ENCODE results near the gene SLC4A1.

The SLC4A1 gene

GRCh38 chr17:44233582-44233981 lies 34.4 kb downstream of the SLC4A1 start:
- no peak for TF ChIP-seq CTCF (IDR thresholded peaks at IDR 0.05; ENCODE audit: borderline replicate concordance, insufficient read depth, low read depth, low read length)
- no peak overlapping the region for H3K4me3 ChIP-seq (ENCODE audit: low read depth, low read length)

- no peak for TF ChIP-seq CTCF (IDR thresholded peaks at IDR 0.05; ENCODE audit: borderline replicate concordance, insufficient read depth, low read depth, low read length)
- H3K4me3 ChIP-seq (ENCODE audit: low read depth, low read length), result no peak overlapping the region
These were observed 35.9 kb downstream of the SLC4A1 start for GRCh38 chr17:44232061-44232460.

- no peak overlapping the region for H3K4me3 ChIP-seq (ENCODE audit: low read depth, low read length)
- no peak for TF ChIP-seq CTCF (IDR thresholded peaks at IDR 0.05; ENCODE audit: borderline replicate concordance, insufficient read depth, low read depth, low read length)
These were observed 37.8 kb downstream of the SLC4A1 start for GRCh38 chr17:44230140-44230539.

GRCh38 chr17:44229090-44229489 lies 38.8 kb downstream of the SLC4A1 start:
- H3K4me3 ChIP-seq (ENCODE audit: low read depth, low read length), result no peak overlapping the region
- TF ChIP-seq CTCF (IDR thresholded peaks at IDR 0.05; ENCODE audit: borderline replicate concordance, insufficient read depth, low read depth, low read length), result no peak

- TF ChIP-seq CTCF (IDR thresholded peaks at IDR 0.05; ENCODE audit: borderline replicate concordance, insufficient read depth, low read depth, low read length), result no peak
- no peak overlapping the region for H3K4me3 ChIP-seq (ENCODE audit: low read depth, low read length)
These were observed 44.3 kb downstream of the SLC4A1 start for GRCh38 chr17:44223541-44224071.

GRCh38 chr17:44222112-44222869 lies 45.6 kb downstream of the SLC4A1 start:
- TF ChIP-seq CTCF (IDR thresholded peaks at IDR 0.05; ENCODE audit: borderline replicate concordance, insufficient read depth, low read depth, low read length), result 0 out of 2 replicates have a peak, but pooled peaks have one; percentile 21
- peak overlapping the region; percentile 82 for H3K4me3 ChIP-seq (ENCODE audit: low read depth, low read length)

- H3K4me3 ChIP-seq (ENCODE audit: low read depth, low read length), result peak overlapping the region; percentile 82
- no peak for TF ChIP-seq CTCF (IDR thresholded peaks at IDR 0.05; ENCODE audit: borderline replicate concordance, insufficient read depth, low read depth, low read length)
These were observed 46.1 kb downstream of the SLC4A1 start for GRCh38 chr17:44221862-44222111.

All from GM12875 (cell line).